GM21526 (cell line): Measurements from ENCODE around the gene NGB.
"Not testable (repeated sequence)": the region's sequence is repeated elsewhere in the genome, so short reads cannot be mapped to it uniquely, and the experiment has no call there.

Experiments
- ATAC-seq: cut with Tn5 transposase; IDR thresholded peaks from one replicate; pipeline ENCODE4 v1.9.1; 2021; ENCODE audit warnings: moderate library complexity; ENCODE audit not compliant: unreplicated experiment, low FRiP score

NGB gene

GRCh38 chr14:77271113-77271710, at the start of gene NGB:
TSS of gene NGB (minus strand) at chr14:77271206. CDS start at chr14:77270937, 269 bp downstream.
- no peak for ATAC-seq

- ATAC-seq: peak; percentile 60
These were observed 49.4 kb upstream of the NGB start, which contains the start of gene POMT2 for GRCh38 chr14:77320238-77320935. TSS of gene POMT2 (minus strand) at chr14:77320883. CDS start at chr14:77320681, 202 bp downstream.

GRCh38 chr14:77319422-77319821, 48.4 kb upstream of the NGB start:
- no peak for ATAC-seq

- ATAC-seq: not testable (repeated sequence)
These were observed 47.8 kb upstream of the NGB start for GRCh38 chr14:77318756-77319155.

- ATAC-seq: no peak
These were observed 47.1 kb upstream of the NGB start for GRCh38 chr14:77318006-77318553.

DNA sequence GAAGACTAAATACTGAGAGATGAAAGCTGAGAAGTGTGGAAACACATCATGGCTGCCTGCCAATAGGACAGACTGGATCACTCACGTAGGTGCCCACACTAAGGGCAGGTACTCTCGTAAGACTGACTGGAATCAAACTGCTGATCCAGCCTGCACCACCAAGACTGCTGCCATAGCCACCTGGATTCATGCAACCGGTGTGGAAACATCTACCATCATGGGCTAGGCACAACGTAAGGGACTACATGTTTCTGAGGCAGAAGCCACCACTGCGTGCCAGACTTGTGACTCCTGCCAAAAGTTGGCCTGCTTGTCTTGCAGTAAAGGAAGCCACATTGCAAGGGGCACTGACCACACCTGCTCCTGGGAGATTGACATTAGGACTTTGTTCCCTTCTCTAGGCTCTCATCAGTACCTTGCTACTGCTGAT, 45.9 kb upstream of the NGB start:
- no peak for ATAC-seq

DNA sequence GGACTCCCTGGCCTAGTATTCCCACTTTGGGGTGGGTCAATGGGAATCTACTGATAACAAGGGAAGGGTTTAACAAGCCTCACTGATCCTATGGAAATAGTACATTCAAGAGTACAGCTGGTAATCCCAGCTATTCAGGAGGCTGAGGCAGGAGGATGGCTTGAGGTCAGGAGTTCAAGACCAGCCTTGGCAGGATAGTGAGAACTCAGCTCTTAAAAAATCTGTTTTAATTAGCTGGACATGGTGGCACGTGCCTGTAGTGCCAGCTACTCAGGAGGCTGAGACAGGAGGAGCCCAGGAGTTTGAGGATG, 45.1 kb upstream of the NGB start:
- ATAC-seq: no peak

DNA sequence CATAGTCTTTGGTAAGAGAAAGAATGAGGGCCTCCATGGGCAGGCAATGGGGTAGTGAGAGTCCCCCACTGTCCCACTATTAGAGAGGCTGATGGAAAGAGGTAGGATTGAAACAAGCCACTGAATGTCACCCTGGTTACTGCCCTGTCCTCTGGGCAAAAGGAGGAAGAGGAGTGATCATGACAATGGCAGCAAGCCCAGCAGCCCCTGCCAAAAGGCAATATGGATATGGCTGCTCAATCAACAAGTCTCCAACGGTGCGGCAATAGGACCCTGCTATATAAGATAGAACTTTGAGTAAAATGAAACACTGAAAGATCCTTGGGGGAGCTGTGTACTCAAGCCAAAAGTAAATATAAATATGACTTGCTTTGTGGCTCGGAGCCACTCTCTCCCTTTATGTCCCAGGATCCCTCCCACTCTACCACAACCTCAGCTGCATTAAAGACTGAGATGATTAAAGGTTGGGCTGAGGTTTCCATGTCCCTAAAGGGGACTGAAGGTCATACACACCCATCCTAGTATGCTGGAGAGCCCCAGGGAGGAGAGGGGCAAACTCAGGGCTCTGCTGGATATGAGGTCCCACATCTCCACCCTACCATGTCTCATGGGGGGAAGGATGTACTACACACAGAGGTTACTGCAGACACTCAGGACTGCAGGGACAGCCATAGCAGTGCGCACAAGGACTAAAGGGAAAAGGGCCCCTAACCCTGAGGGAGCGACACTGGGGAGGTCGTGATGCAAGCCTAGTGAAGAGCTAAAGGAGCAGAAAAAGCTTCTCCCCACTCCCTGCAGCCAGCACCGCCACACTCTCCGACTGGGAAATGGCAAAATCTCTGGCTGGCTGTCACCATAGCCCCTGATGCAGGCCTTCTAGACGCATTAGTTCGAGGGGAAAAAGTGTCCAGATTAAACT, 43.8 kb upstream of the NGB start:
- no peak for ATAC-seq

DNA sequence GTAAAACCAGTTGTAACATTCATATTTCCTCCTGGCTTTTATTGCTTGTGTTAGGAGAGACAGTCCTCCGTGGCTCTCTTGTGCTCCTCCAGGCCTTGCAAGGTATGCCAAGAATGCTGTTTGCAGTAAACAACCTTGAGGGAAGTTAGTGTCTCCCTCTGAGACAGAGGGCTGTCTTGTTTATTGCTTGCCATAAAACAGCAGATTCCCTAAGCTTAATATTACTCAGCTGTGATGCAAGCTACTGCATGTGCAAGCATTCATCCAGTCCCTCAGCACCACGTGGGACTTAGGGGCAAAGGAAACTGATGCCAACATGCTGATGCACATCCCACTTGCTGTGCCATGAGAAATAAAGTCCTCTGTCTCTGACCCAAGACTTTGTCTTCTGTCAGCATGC, 43.0 kb upstream of the NGB start:
- ATAC-seq: no peak

DNA sequence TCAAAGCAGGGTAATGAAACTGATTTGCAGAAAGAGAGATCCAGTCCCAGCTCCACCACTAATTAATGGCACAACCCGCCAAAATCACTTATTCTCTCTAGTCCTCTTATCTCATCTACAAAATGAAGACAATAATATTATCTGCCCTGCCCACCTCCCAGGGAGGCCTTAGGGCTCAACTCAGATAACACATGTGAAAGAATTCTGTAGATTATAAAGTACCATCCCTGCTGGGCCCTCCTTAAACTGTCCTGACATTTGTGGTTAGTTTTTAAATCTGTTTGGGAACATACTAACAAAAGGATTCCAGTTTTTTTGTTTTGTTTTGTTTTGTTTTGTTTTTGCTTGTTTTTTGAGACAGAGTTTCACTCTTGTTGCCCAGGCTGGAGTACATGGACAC, 42.4 kb upstream of the NGB start:
- ATAC-seq: no peak

- ATAC-seq: no peak
These were observed 40.2 kb upstream of the NGB start for GRCh38 chr14:77311217-77311616.

DNA sequence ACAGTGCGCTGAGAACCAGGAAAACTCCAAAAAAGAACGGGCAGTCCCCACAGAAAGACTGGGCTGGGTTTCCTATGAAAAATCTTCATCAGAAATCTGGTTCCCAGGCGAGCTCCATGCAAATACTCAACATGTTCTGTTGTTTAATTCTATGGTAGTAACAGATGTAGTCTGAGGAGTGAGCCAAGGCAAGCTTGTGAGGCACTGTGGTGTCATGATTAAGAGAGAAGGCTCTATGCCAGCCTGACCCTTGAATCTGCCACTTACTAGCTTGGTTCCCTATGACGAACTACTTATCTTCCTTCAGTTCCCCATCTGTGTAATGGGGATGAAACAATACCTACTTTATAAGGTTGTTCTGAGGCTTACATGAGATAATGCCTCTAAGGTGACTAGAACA, 39.0 kb upstream of the NGB start:
- no peak for ATAC-seq

- no peak for ATAC-seq
These were observed 38.1 kb upstream of the NGB start for GRCh38 chr14:77309131-77309530.

DNA sequence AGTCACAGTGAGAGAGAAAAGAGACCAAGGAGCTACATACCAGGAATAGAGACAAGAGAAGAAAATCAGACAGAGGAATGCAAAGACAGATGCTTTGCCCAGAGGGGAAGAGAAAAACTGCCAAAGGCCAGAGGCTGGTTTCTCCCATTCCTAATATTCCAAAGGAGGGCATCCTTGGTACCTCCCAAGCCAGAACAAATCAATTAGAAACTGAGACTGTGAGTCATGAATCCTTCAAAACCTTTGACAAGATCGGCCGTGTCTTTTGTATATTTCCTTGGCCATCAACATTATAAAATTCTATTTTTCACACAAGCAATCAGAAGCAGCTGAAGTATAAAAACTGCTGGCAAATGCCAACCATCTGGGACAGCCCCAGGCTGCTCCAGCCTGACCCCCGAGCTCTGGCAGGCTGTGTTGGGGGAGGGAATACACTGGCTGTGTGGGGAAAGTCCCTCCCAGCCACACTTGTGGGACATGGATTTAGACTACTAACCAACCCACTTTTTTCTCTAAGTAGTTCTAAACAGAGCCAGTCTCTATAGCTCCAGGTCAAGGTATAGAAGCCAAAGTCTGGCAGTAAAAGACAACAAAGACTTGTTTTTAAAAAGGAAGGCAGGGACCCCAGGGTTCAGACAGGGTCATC, 36.0 kb upstream of the NGB start:
- no peak for ATAC-seq

DNA sequence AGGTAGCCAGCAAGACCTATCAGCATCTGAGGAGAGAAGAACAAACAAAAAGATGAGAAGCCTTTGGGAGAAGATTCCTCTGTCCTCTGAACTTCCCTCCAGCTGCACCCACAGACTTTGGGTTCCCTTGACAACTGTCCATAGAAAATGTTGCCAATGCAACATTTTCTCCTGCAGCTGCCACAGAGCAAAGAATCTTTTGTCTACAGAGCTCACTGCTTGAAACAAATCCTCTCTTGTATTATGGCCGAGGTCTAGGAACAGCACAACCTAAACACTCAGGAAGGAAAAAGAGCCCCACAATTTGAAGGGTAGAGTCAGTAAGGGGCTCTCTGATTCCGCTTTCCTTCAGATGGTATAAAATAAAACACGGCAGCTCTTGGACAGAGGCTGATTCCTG, 35.4 kb upstream of the NGB start:
- ATAC-seq: no peak

DNA sequence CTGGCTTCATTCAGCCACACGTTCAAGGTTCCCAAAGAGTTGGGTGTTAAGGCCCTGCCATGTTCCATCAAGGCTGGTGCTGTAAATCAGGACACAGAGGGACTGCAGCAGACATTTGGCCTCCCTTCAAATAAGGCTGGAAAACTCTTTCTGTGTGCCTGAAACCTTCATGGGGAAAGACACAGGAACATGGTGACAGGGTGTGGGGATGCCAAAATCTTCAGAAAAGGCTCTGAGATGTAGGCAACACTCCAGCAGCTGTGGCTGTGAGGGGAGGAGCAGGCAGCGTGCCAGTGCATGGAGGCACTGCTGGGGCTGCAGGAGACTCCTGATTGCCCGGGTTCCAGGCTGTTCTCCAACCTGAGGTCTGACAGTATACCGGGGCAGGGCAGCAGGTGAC, 34.7 kb upstream of the NGB start:
- no peak for ATAC-seq

DNA sequence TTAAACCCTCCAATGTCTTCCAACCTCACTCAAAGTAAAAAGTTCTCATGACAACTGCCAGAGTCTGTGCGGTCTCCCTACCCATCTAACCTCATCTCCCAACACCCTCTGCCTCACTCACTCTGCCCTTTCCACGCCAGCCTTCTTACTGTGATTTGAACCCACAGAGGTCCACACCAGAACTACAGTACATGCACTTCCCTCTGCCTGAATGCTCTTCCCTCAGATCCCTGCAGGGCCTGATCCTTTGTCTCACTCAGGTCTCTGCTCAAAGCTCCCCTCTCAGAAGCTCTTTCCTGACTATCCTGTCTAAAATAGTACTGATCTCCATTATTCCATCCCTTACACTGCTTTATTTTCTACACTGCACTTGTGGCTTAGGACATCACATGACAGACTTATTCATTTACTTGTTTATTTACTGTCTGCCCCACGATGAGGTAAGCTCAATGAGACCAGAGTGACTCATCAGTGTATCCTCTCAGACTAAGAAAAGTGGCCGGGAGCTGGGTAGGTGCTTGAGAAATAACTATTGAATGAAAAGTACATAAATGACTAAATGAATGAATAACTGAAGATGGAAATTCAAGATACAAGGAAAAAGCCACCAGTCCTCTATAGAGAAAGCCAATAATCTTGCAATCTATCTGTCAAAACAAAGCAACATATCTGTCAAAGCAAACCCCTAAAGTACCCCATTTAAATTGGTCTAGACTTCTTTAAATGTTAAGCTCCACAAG, 32.6 kb upstream of the NGB start:
- no peak for ATAC-seq

DNA sequence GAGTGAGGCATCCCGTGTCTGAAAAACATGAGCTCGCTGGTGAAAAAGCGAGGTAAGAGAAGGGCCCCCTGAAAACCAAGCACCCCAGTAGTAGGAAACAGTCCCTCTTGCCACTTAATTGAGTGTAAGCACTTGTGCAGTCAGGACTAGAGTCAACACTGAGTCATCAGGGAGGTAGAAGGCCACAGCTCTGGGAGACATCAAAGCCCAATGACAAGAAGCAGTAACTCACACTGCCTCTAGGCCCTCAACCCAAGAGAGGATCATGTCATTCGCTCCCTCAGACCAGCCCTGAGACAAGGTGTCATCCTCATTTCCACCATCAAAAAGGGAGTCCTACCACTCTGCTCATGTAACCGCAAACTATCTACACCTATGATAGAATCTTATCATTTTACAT, 31.9 kb upstream of the NGB start:
- ATAC-seq: no peak

- no peak for ATAC-seq
These were observed 30.1 kb upstream of the NGB start for GRCh38 chr14:77301103-77301502.

DNA sequence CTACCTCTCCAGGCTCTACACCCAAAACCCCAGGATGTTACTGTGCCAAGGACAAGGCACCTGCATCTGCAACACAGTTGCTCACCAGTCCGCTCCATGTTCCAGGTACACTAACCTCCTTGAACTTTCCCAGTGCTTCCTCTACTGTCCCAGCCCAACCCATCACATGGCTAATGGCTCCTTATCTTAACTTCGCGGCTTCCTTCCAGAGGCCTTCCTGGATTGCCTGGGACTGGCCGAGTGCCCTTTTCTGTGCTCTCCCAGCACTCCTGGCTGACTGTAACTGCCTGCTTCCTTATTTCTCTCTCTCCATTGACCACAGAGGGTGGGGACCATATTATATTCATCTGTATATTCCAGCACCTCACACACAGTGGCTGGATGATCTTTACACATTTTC, 28.8 kb upstream of the NGB start:
- ATAC-seq: no peak
